H1 (cell line): Measurements from ENCODE around the gene FRRS1L. TPM values are rescaled to one million over a fixed set of nuclear protein-coding genes. Genes with fewer than 3 reads are reported as not detected.

ENCODE experiments used
- CTCF ChIA-PET: fragments of 300-600 bp; sonication (Branson Sonifier 250); formaldehyde crosslinking; loops from one replicate; lab custom pipeline; 2021; ENCODE audit not compliant: partially characterized antibody; lab: Charles Lee
- POLR2A ChIA-PET: fragments of 300-600 bp; sonication (Branson Sonifier 250); formaldehyde crosslinking; loops from one replicate; lab custom pipeline; 2021; ENCODE audit warnings: inconsistent platforms; ENCODE audit not compliant: partially characterized antibody; lab: Charles Lee
- DNase-seq, 2 experiments: peaks; one replicate each; pipeline versions ENCODE4 v3.0.0 to v3.0.0-alpha.2; 2010 to 2022; ENCODE audit warnings: low spot score in 2 of 2, low read depth in 1 of 2, mixed read lengths in 1 of 2
- FAIRE-seq: peaks from 2 replicates; lab custom pipeline; 2011; peaks lifted over from hg19 to GRCh38; lab: Jason Lieb, UNC
- H2AFZ ChIP-seq: 2 replicates; pipeline ENCODE4 v1.8.1; 2012; ENCODE audit warnings: low read length, inconsistent platforms
- H2AK5ac ChIP-seq: 2 replicates; pipeline ENCODE4 v1.6.1; 2013; ENCODE audit warnings: low read depth, low read length
- H2BK120ac ChIP-seq: replicated peaks from 2 replicates; pipeline ENCODE3; 2013; ENCODE audit warnings: low read depth, low read length, inconsistent platforms
- H2BK12ac ChIP-seq: 2 replicates; pipeline ENCODE4 v1.6.1; 2013; ENCODE audit warnings: low read depth, low read length
- H2BK15ac ChIP-seq: 2 replicates; pipeline ENCODE4 v1.6.1; 2013; ENCODE audit warnings: low read length
- H2BK20ac ChIP-seq: 2 replicates; pipeline ENCODE4 v1.6.1; 2013; ENCODE audit warnings: low read length
- H2BK5ac ChIP-seq: 2 replicates; pipeline ENCODE4 v1.6.1; 2013; ENCODE audit warnings: low read depth, low read length
- H3K14ac ChIP-seq: 2 replicates; pipeline ENCODE4 v1.6.1; 2013; ENCODE audit warnings: inconsistent platforms; ENCODE audit not compliant: insufficient read length
- H3K18ac ChIP-seq: 2 replicates; pipeline ENCODE4 v1.6.1; 2013; ENCODE audit warnings: low read length; ENCODE audit errors: extremely low read depth
- H3K23ac ChIP-seq: 2 replicates; pipeline ENCODE4 v1.6.1; 2013; ENCODE audit warnings: inconsistent platforms; ENCODE audit not compliant: insufficient read length
- H3K23me2 ChIP-seq: 2 replicates; pipeline ENCODE4 v1.6.1; 2013; ENCODE audit warnings: low read depth, low read length
- H3K27ac ChIP-seq: 2 replicates; pipeline ENCODE4 v1.6.1; 2011; ENCODE audit warnings: low read depth, low read length, inconsistent platforms
- H3K27me3 ChIP-seq, 4 experiments: replicated peaks in 1 of 4; 1 replicate in 1 of 4; 2 replicates in 3 of 4; pipeline versions ENCODE4 v1.6.1 to v1.8.1; 2011 to 2013; ENCODE audit warnings: low read length in 3 of 4, mild to moderate bottlenecking in 3 of 4, inconsistent platforms in 2 of 4, mixed read lengths in 2 of 4, moderate library complexity in 1 of 4; ENCODE audit not compliant: control insufficient read depth in 3 of 4, insufficient read depth in 3 of 4; ENCODE audit errors: extremely low read depth in 1 of 4
- H3K36me3 ChIP-seq, 4 experiments: 2 replicates each; pipeline versions ENCODE4 v1.6.1 to v1.8.1; 2011 to 2013; ENCODE audit warnings: mild to moderate bottlenecking in 4 of 4, low read length in 3 of 4, moderate library complexity in 2 of 4, control low read depth in 1 of 4, inconsistent platforms in 1 of 4; ENCODE audit not compliant: insufficient read depth in 4 of 4, control insufficient read depth in 2 of 4
- H3K4ac ChIP-seq: replicated peaks from 2 replicates; pipeline ENCODE3; 2013; ENCODE audit warnings: low read length, low read depth, mixed read lengths, inconsistent platforms; ENCODE audit not compliant: insufficient read length
- H3K4me1 ChIP-seq, 4 experiments: replicated peaks in 1 of 4; 1 replicate in 1 of 4; 2 replicates in 3 of 4; pipeline versions ENCODE4 v1.6.1 to v1.8.1; 2011 to 2013; ENCODE audit warnings: low read length in 3 of 4, inconsistent platforms in 2 of 4, mixed read lengths in 1 of 4; ENCODE audit not compliant: insufficient read depth in 4 of 4, control insufficient read depth in 3 of 4
- H3K4me2 ChIP-seq, 2 experiments: 2 replicates each; pipeline versions ENCODE4 v1.6.1 to v1.8.1; 2011 to 2013; ENCODE audit warnings: low read depth in 2 of 2, low read length in 2 of 2, control low read depth in 1 of 2, inconsistent platforms in 1 of 2, mild to moderate bottlenecking in 1 of 2; ENCODE audit not compliant: insufficient read depth in 1 of 2
- H3K4me3 ChIP-seq, 4 experiments: fragments of 200-600, 300-600 bp in 1 of 4; sonication (generic), shearing (Covaris generic), sonication (Bioruptor Twin) in 1 of 4; 2 replicates each; pipeline versions ENCODE4 v1.5.1 to v1.8.1; 2011 to 2016; ENCODE audit warnings: low read length in 4 of 4, low read depth in 3 of 4, control low read depth in 2 of 4, inconsistent platforms in 2 of 4, mild to moderate bottlenecking in 2 of 4, mixed read lengths in 1 of 4, moderate library complexity in 1 of 4; ENCODE audit not compliant: insufficient read depth in 2 of 4; ENCODE audit errors: extremely low read depth in 1 of 4
- H3K56ac ChIP-seq: replicated peaks from 2 replicates; pipeline ENCODE3; 2013; ENCODE audit warnings: low read depth, mild to moderate bottlenecking, mixed read lengths, low read length, inconsistent platforms; ENCODE audit not compliant: insufficient read length
- H3K79me1 ChIP-seq: 2 replicates; pipeline ENCODE4 v1.6.1; 2013; ENCODE audit warnings: low read depth, low read length, control low read depth
- H3K79me2 ChIP-seq, 2 experiments: 2 replicates each; pipeline versions ENCODE4 v1.6.1 to v1.8.1; 2012 to 2013; ENCODE audit warnings: low read length in 2 of 2, mild to moderate bottlenecking in 2 of 2, inconsistent platforms in 1 of 2; ENCODE audit not compliant: insufficient read depth in 2 of 2, control insufficient read depth in 1 of 2
- H3K9ac ChIP-seq, 4 experiments: replicated peaks in 1 of 4; 1 replicate in 1 of 4; 2 replicates in 3 of 4; pipeline versions ENCODE4 v1.6.1 to v1.8.1; 2011 to 2013; ENCODE audit warnings: low read depth in 3 of 4, low read length in 3 of 4, control low read depth in 2 of 4, mild to moderate bottlenecking in 2 of 4, moderate library complexity in 2 of 4, inconsistent platforms in 1 of 4; ENCODE audit errors: extremely low read depth in 1 of 4
- H3K9me3 ChIP-seq, 2 experiments: 2 replicates each; pipeline versions ENCODE4 v1.6.1 to v1.8.1; 2012 to 2013; ENCODE audit warnings: mild to moderate bottlenecking in 2 of 2, moderate library complexity in 2 of 2, control low read depth in 1 of 2, inconsistent platforms in 1 of 2, low read depth in 1 of 2, low read length in 1 of 2, mixed read lengths in 1 of 2; ENCODE audit not compliant: insufficient read depth in 2 of 2
- H4K20me1 ChIP-seq, 2 experiments: replicated peaks in 1 of 2; 2 replicates each; pipeline versions ENCODE3 to v1.8.1; 2011 to 2013; ENCODE audit warnings: inconsistent platforms in 2 of 2, low read length in 2 of 2, mild to moderate bottlenecking in 1 of 2; ENCODE audit not compliant: insufficient read depth in 2 of 2, control insufficient read depth in 1 of 2
- H4K5ac ChIP-seq: 2 replicates; pipeline ENCODE4 v1.6.1; 2013; ENCODE audit warnings: low read length, low read depth, mixed read lengths, inconsistent platforms; ENCODE audit not compliant: insufficient read length
- H4K8ac ChIP-seq: 2 replicates; pipeline ENCODE4 v1.8.0; 2013; ENCODE audit warnings: mild to moderate bottlenecking, moderate library complexity, low read length, inconsistent platforms; ENCODE audit not compliant: insufficient read depth; ENCODE audit errors: extremely low read depth
- H4K91ac ChIP-seq: replicated peaks from 2 replicates; pipeline ENCODE3; 2013; ENCODE audit warnings: low read length, mixed read lengths, inconsistent platforms; ENCODE audit not compliant: insufficient read length
- CEBPB ChIP-seq: IDR thresholded peaks from 2 replicates; pipeline ENCODE4 v1.6.1; 2012; ENCODE audit warnings: low read depth, low read length
- CHD1 ChIP-seq: IDR thresholded peaks from 2 replicates; pipeline ENCODE4 v1.6.1; 2012; ENCODE audit warnings: low read depth, low read length, improper control_type of control experiment
- EZH2 ChIP-seq: fragments of 200-600 bp; sonication (generic); IDR thresholded peaks from 2 replicates; pipeline ENCODE4 v1.7.1; 2012; ENCODE audit warnings: low read depth, mild to moderate bottlenecking, moderate library complexity, low read length, inconsistent platforms; ENCODE audit not compliant: severe bottlenecking
- KDM4A ChIP-seq: IDR thresholded peaks from one replicate; pipeline ENCODE4 v1.7.1; 2012; ENCODE audit warnings: low read depth, mild to moderate bottlenecking, moderate library complexity, low read length, inconsistent platforms; ENCODE audit not compliant: severe bottlenecking
- NANOG ChIP-seq: IDR thresholded peaks from 2 replicates; pipeline ENCODE4 v1.6.1; 2011; ENCODE audit warnings: low read length, low read depth, mild to moderate bottlenecking, inconsistent platforms; ENCODE audit not compliant: insufficient read depth, poor library complexity, severe bottlenecking
- PHF8 ChIP-seq: fragments of 200-600 bp; sonication (generic); conservative IDR thresholded peaks from 2 replicates; pipeline ENCODE4 v1.7.1; 2012; ENCODE audit warnings: low read depth, mild to moderate bottlenecking, inconsistent platforms, low read length, moderate library complexity
- POLR2A ChIP-seq, 2 experiments: IDR thresholded peaks; 1 replicate in 1 of 2; 2 replicates in 1 of 2; pipeline ENCODE4 v1.6.1; 2011; ENCODE audit warnings: low read depth in 2 of 2, low read length in 2 of 2, mild to moderate bottlenecking in 2 of 2; ENCODE audit errors: control extremely low read depth in 1 of 2
- SAP30 ChIP-seq: fragments of 300-600 bp; sonication (generic); IDR thresholded peaks from 2 replicates; pipeline ENCODE4 v1.7.1; 2012; ENCODE audit warnings: low read length, moderate library complexity, mild to moderate bottlenecking, inconsistent platforms; ENCODE audit not compliant: insufficient read depth, insufficient replicate concordance
- SP1 ChIP-seq: IDR thresholded peaks from 2 replicates; pipeline ENCODE4 v1.6.1; 2011; ENCODE audit warnings: low read depth, low read length
- TBP ChIP-seq: IDR thresholded peaks from 2 replicates; pipeline ENCODE4 v1.6.1; 2011; ENCODE audit warnings: low read depth, low read length, improper control_type of control experiment
- ZNF274 ChIP-seq: IDR thresholded peaks from 2 replicates; pipeline ENCODE4 v1.7.0; 2012; ENCODE audit warnings: low read length, borderline replicate concordance; ENCODE audit errors: extremely low read depth
- WGBS, 2 experiments: shearing (Covaris generic) in 1 of 2; methylation state at CpG; one replicate each; pipeline versions ENCODE4 v1.1.6 to v1.1.7; 2013 to 2015; ENCODE audit warnings: low lambda C conversion rate in 2 of 2, mixed read lengths in 2 of 2, inconsistent platforms in 1 of 2, low coverage in 1 of 2, missing lambda C conversion rate in 1 of 2; ENCODE audit not compliant: insufficient replicate concordance in 2 of 2, insufficient coverage in 1 of 2, insufficient read length in 1 of 2; ENCODE audit errors: extremely low coverage in 1 of 2, missing lambda C conversion rate in 1 of 2; 5-methylcytosine and 5-hydroxymethylcytosine counted together
- polyA plus RNA-seq, 7 experiments: library from polyadenylated mRNA; depleted of rRNA in 3 of 7; stranded (reverse) in 5 of 7; unstranded in 2 of 7; fragments of >200 nt in 5 of 7; fragments of 200-250 nt in 2 of 7; gene quantifications; 1 replicate in 5 of 7; 2 replicates in 1 of 7; 4 replicates in 1 of 7; pipeline versions ENCODE4 v1.2.1 to v1.2.3, GENCODE V29; 2011 to 2013; ENCODE audit warnings: missing spikeins in 2 of 7, mixed read lengths in 2 of 7
- total RNA-seq: library from RNA; stranded (reverse); fragmentation: NEBNext Ultra II Directional; extraction: Animal tissue kit (Norgen Biotek cat#: 25700); gene quantifications from 2 replicates; pipeline ENCODE4 v1.2.1, GENCODE V29; 2021

The FRRS1L gene
- total and polyA plus RNA-seq, 2 of the 8 experiments (the other 6 are each of a cell fraction or from before 2014, with no cell fraction given): 1.0 to 2.2 TPM

DNA sequence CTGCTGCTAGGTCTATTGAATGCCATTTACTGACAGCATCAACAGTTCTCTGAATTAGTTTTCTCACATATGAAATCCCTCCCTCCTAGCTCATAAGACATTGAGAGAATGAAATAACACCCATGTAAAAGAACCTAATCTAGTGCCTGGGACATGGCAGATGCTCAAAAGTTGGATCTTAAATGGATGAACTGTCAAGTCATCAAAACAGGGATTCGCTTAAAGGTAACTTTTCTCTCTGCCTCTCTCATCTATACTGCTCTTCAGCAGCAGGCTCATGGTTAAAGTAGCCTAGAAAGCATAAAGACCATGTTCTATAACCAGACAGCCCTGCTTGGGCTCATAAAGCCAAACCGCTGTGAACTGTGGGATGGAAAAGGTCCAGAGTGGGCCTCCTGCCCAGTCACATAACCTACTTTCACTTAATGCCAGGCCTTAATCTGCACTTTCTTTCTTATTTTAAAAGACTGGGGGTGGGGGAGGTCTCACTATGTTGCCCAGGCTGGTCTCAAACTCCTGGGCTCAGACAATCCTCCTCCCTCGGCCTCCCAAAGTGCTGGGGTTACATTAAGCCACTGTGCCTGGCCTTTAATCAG lies 51.0 kb downstream of the FRRS1L start:
- no peak overlapping the region for H3K14ac ChIP-seq
- H3K27me3 ChIP-seq: no peaks in the 10 kb centered on the region
- no peak overlapping the region; a peak in 1 of 4 replicates for H3K4me2 ChIP-seq
- peaks cover 9% of the 10 kb centered on the region for H3K79me1 ChIP-seq
- H4K20me1 ChIP-seq: peaks cover 14 to 23% of the 10 kb centered on the region in 2 experiments
- no peak overlapping the region for H4K91ac ChIP-seq
- no peak overlapping the region for H3K4ac ChIP-seq
- H3K9ac ChIP-seq: peak overlapping the region in 1 of 4 experiments; percentile 40; a peak in 1 of 7 replicates
- TF ChIP-seq CHD1 (no peak), TBP (no peak), KDM4A (no peak), NANOG (no peak), SAP30 (no peak), ZNF274 (no peak), POLR2A (IDR thresholded peaks at IDR 0.05; ENCODE audit: control extremely low read depth in 1 of 2, low read depth in 2 of 2, low read length in 2 of 2) (no peak), PHF8 (no peak), SP1 (no peak), EZH2 (no peak), CEBPB (no peak)
- POLR2A ChIA-PET: interaction anchor here (1.0 kb wide), 1 partner anchor 8 kb away, joined by 3 read pairs; no protein-coding TSS in a partner anchor
- H3K4me3 ChIP-seq: no peak overlapping the region
- CTCF ChIA-PET: interaction anchor here (1.2 kb wide), 1 partner anchor 19 kb away, joined by 4 read pairs; no protein-coding TSS in a partner anchor
- no peak overlapping the region for H4K8ac ChIP-seq
- H3K9me3 ChIP-seq: no peaks in the 10 kb centered on the region
- H2AFZ ChIP-seq: no peak overlapping the region
- no peak overlapping the region for H2BK12ac ChIP-seq
- no peak overlapping the region for H3K27ac ChIP-seq
- WGBS, 2 experiments: 90% methylated on average over 3 of the region's 3 CpGs; no CpG with 5 or more reads in 1 of the 2 experiments
- no peak overlapping the region for H2BK15ac ChIP-seq
- peaks cover 4 to 13% (median 11%) of the 10 kb centered on the region in 4 experiments; a peak in 5 of 7 replicates for H3K4me1 ChIP-seq
- DNase-seq: no peak
- no peak overlapping the region for H2AK5ac ChIP-seq
- H3K23ac ChIP-seq: no peak overlapping the region
- H2BK20ac ChIP-seq: no peak overlapping the region
- peaks cover 39 to 85% of the 10 kb centered on the region in 2 experiments for H3K79me2 ChIP-seq
- no peak for FAIRE-seq
- peaks cover 10% of the 10 kb centered on the region for H3K23me2 ChIP-seq
- no peak overlapping the region for H2BK5ac ChIP-seq
- H3K36me3 ChIP-seq: no peaks in the 10 kb centered on the region; a peak in 1 of 8 replicates
- H2BK120ac ChIP-seq: no peak overlapping the region
- H4K5ac ChIP-seq: no peak overlapping the region
- no peak overlapping the region for H3K18ac ChIP-seq
- no peak overlapping the region for H3K56ac ChIP-seq
